Esophagus muscularis mucosa (tissue), 4 donors: ENCODE results near the gene GLYATL1. TPM values are rescaled to one million over a fixed set of nuclear protein-coding genes. Genes with fewer than 3 reads are reported as not detected.

Experiments used
- DNase-seq: peaks from one replicate; pipeline ENCODE4 v3.0.0-alpha.2; 2017; ENCODE audit errors: extremely low spot score
- H3K27ac ChIP-seq, 4 donors: fragments of 200-600 bp; sonication (generic); replicated peaks in 1 of 4; 1 replicate in 3 of 4; 2 replicates in 1 of 4; pipeline ENCODE4 v1.5.1; 2016 to 2019; ENCODE audit warnings: mild to moderate bottlenecking in 1 of 4
- H3K27me3 ChIP-seq, 4 donors: fragments of 200-600 bp; sonication (generic); one replicate each; pipeline versions ENCODE4 v1.5.1 to v1.6.0; 2016 to 2019
- H3K36me3 ChIP-seq, 4 donors: fragments of 200-600 bp; sonication (generic); one replicate each; pipeline ENCODE4 v1.5.1; 2016 to 2019
- H3K4me1 ChIP-seq, 4 donors: fragments of 200-600 bp; sonication (generic); one replicate each; pipeline ENCODE4 v1.5.1; 2016 to 2019
- H3K4me3 ChIP-seq, 4 donors: fragments of 200-600 bp; sonication (generic); 1 replicate in 2 of 4; 2 replicates in 2 of 4; pipeline ENCODE4 v1.5.1; 2016 to 2019; ENCODE audit warnings: mild to moderate bottlenecking in 4 of 4, moderate library complexity in 1 of 4
- H3K9me3 ChIP-seq, 4 donors: fragments of 200-600 bp; sonication (generic); 1 replicate in 3 of 4; 2 replicates in 1 of 4; pipeline ENCODE4 v1.5.1; 2016 to 2019
- CTCF ChIP-seq, 3 experiments: fragments of 200-600 bp in 2 of 3; fragments of 450-650 bp in 1 of 3; sonication (generic) in 2 of 3; IDR thresholded peaks; one replicate each; pipeline ENCODE4 v1.5.1; 2017 to 2019; ENCODE audit warnings: antibody characterized with exemption in 3 of 3, mild to moderate bottlenecking in 2 of 3, moderate library complexity in 1 of 3
- EP300 ChIP-seq: sonication (generic); formaldehyde crosslinking; IDR thresholded peaks from one replicate; pipeline ENCODE4 v1.6.1; 2017; ENCODE audit warnings: antibody characterized with exemption
- POLR2A ChIP-seq: fragments of 450-650 bp; IDR thresholded peaks from one replicate; pipeline ENCODE4 v1.6.1; 2017; ENCODE audit warnings: antibody characterized with exemption, moderate library complexity, mild to moderate bottlenecking, low read depth
- POLR2AphosphoS5 ChIP-seq, 2 donors: sonication (generic); formaldehyde crosslinking; IDR thresholded peaks; one replicate each; pipeline ENCODE4 v1.6.1; 2017; ENCODE audit warnings: antibody characterized with exemption in 2 of 2
- WGBS: methylation state at CpG from one replicate; pipeline ENCODE4 v1.1.5; 2018; 5-methylcytosine and 5-hydroxymethylcytosine counted together
- intact Hi-C: fragments of 100-400 bp; cut with DNase I; formaldehyde crosslinking; loops from one replicate; pipeline ENCODE4 v1.15.1; 2023
- total RNA-seq, 4 donors: library from RNA; depleted of rRNA; stranded (reverse); fragments of >200 nt; gene quantifications; one replicate each; pipeline versions ENCODE4 v1.1.0 to v1.2.1, GENCODE V29; 2016

Gene GLYATL1
- total RNA-seq, 4 donors from 2014 or later, result not detected

- H3K27ac ChIP-seq, result no peak overlapping the region
- TF ChIP-seq POLR2AphosphoS5 (IDR thresholded peaks at IDR 0.05) (no peak), CTCF (IDR thresholded peaks at IDR 0.05) (no peak), EP300 (no peak), POLR2A (no peak)
- intact Hi-C loops, result no loop called here
- H3K36me3 ChIP-seq, result no peaks in the 10 kb centered on the region
- WGBS, result 94% methylated on average over 2 of the region's 3 CpGs
- H3K4me3 ChIP-seq, result no peak overlapping the region
- peaks cover 0 to 12% (median 0%) of the 10 kb centered on the region in 4 donors for H3K27me3 ChIP-seq
- no peaks in the 10 kb centered on the region for H3K9me3 ChIP-seq
- H3K4me1 ChIP-seq, result no peaks in the 10 kb centered on the region
- no peak for DNase-seq
Measured at GRCh38 chr11:58933661-58934060, 5.6 kb upstream of the GLYATL1 start.

GRCh38 chr11:58934945-58935513 lies 4.3 kb upstream of the GLYATL1 start:
- Histone ChIP-seq H3K36me3 (no peaks in the 10 kb centered on the region), H3K27ac (no peak overlapping the region), H3K27me3 (no peaks in the 10 kb centered on the region), H3K9me3 (no peaks in the 10 kb centered on the region), H3K4me3 (no peak overlapping the region), H3K4me1 (no peaks in the 10 kb centered on the region)
- TF ChIP-seq POLR2A (no peak), EP300 (no peak)
- intact Hi-C loops, result no loop called here
- DNase-seq, result no peak
- 90% methylated on average over 7 of the region's 7 CpGs for whole genome bisulfite sequencing

- TF ChIP-seq CTCF (IDR thresholded peaks at IDR 0.05) (no peak), POLR2A (no peak), EP300 (no peak)
- no peak overlapping the region for H3K4me3 ChIP-seq
- H3K9me3 ChIP-seq, result no peaks in the 10 kb centered on the region
- no peak for DNase-seq
- WGBS, result 67% methylated on average over 4 of the region's 4 CpGs
- H3K27me3 ChIP-seq, result no peaks in the 10 kb centered on the region
- H3K27ac ChIP-seq, result no peak overlapping the region
- H3K36me3 ChIP-seq, result no peaks in the 10 kb centered on the region
- intact Hi-C loops, result no loop called here
- H3K4me1 ChIP-seq, result no peaks in the 10 kb centered on the region
Measured at GRCh38 chr11:58938398-58938797, 890 bp upstream of the GLYATL1 start.

GRCh38 chr11:58940028-58940427 lies 740 bp downstream of the GLYATL1 start:
- H3K27ac ChIP-seq, result no peak overlapping the region
- no peak for DNase-seq
- H3K9me3 ChIP-seq, result no peaks in the 10 kb centered on the region
- no peak for TF ChIP-seq POLR2A
- H3K4me3 ChIP-seq, result no peak overlapping the region
- intact Hi-C loops, result no loop called here
- H3K36me3 ChIP-seq, result no peaks in the 10 kb centered on the region
- WGBS, result 82% methylated on average over 1 of the region's 1 CpG
- no peaks in the 10 kb centered on the region for H3K27me3 ChIP-seq
- H3K4me1 ChIP-seq, result no peaks in the 10 kb centered on the region

GRCh38 chr11:58941838-58942237 lies 2.5 kb downstream of the GLYATL1 start:
- 95% methylated on average over 1 of the region's 1 CpG for WGBS
- no peaks in the 10 kb centered on the region for H3K9me3 ChIP-seq
- H3K27me3 ChIP-seq, result no peaks in the 10 kb centered on the region
- no peak overlapping the region for H3K27ac ChIP-seq
- no peak for TF ChIP-seq EP300
- no peak for TF ChIP-seq POLR2A
- no peak for TF ChIP-seq CTCF (IDR thresholded peaks at IDR 0.05)
- TF ChIP-seq POLR2AphosphoS5 (IDR thresholded peaks at IDR 0.05), result no peak
- DNase-seq, result no peak
- no peak overlapping the region for H3K4me3 ChIP-seq
- H3K36me3 ChIP-seq, result no peaks in the 10 kb centered on the region
- H3K4me1 ChIP-seq, result no peaks in the 10 kb centered on the region
- intact Hi-C loops, result no loop called here

GRCh38 chr11:58945663-58946062 lies 6.4 kb downstream of the GLYATL1 start:
- Histone ChIP-seq H3K4me1 (no peaks in the 10 kb centered on the region), H3K27me3 (peaks cover 0 to 3% (median 0%) of the 10 kb centered on the region in 4 donors), H3K9me3 (no peaks in the 10 kb centered on the region), H3K4me3 (no peak overlapping the region), H3K36me3 (no peaks in the 10 kb centered on the region), H3K27ac (no peak overlapping the region)
- no peak for TF ChIP-seq POLR2AphosphoS5 (IDR thresholded peaks at IDR 0.05)
- TF ChIP-seq CTCF (IDR thresholded peaks at IDR 0.05), result no peak
- no peak for TF ChIP-seq POLR2A
- no peak for TF ChIP-seq EP300
- DNase-seq, result no peak
- intact Hi-C loops, result no loop called here
